HG03575 (cell line): Measurements from ENCODE around the gene PLXND1.
"Not testable (repeated sequence)": the region's sequence is repeated elsewhere in the genome, so short reads cannot be mapped to it uniquely, and the experiment has no call there.

ENCODE experiments used
- ATAC-seq: cut with Tn5 transposase; IDR thresholded peaks from one replicate; pipeline ENCODE4 v1.9.1; 2021; ENCODE audit not compliant: unreplicated experiment, insufficient number of reproducible peaks, low FRiP score; ENCODE audit errors: extremely low read depth

The PLXND1 gene

GRCh38 chr3:129606636-129607390 lies at the start of gene PLXND1:
Gene PLXND1 (minus strand): TSS chr3:129606676. CDS start chr3:129606639, 37 bp downstream.
- ATAC-seq: no peak

- no peak for ATAC-seq
Observed at GRCh38 chr3:129655291-129655700, 48.8 kb upstream of the PLXND1 start.

- ATAC-seq: no peak
Observed at GRCh38 chr3:129654131-129654530, 47.7 kb upstream of the PLXND1 start.

GRCh38 chr3:129653019-129653418 lies 46.5 kb upstream of the PLXND1 start:
- ATAC-seq: no peak

- no peak for ATAC-seq
Observed at GRCh38 chr3:129651435-129652202, 45.1 kb upstream of the PLXND1 start.

GRCh38 chr3:129650256-129650872 lies 43.9 kb upstream of the PLXND1 start:
- no peak for ATAC-seq

- ATAC-seq: no peak
Observed at GRCh38 chr3:129648391-129648790, 41.9 kb upstream of the PLXND1 start.

GRCh38 chr3:129645286-129645685 lies 38.8 kb upstream of the PLXND1 start:
- ATAC-seq: no peak

- ATAC-seq: no peak
Observed at GRCh38 chr3:129644836-129645235, 38.4 kb upstream of the PLXND1 start.

- not testable (repeated sequence) for ATAC-seq
Observed at GRCh38 chr3:129641567-129642260, 35.2 kb upstream of the PLXND1 start.

GRCh38 chr3:129640985-129641384 lies 34.5 kb upstream of the PLXND1 start:
- ATAC-seq: not testable (repeated sequence)

GRCh38 chr3:129638481-129638880 lies 32.0 kb upstream of the PLXND1 start:
- ATAC-seq: no peak

GRCh38 chr3:129636082-129636481 lies 29.6 kb upstream of the PLXND1 start:
- no peak for ATAC-seq

- no peak for ATAC-seq
Observed at GRCh38 chr3:129635656-129636055, 29.2 kb upstream of the PLXND1 start.

GRCh38 chr3:129633751-129634481 lies 27.4 kb upstream of the PLXND1 start:
- no peak for ATAC-seq

GRCh38 chr3:129632977-129633376 lies 26.5 kb upstream of the PLXND1 start:
- ATAC-seq: no peak

GRCh38 chr3:129632556-129632955 lies 26.1 kb upstream of the PLXND1 start:
- ATAC-seq: no peak

GRCh38 chr3:129632056-129632455 lies 25.6 kb upstream of the PLXND1 start:
- no peak for ATAC-seq

- ATAC-seq: no peak
Observed at GRCh38 chr3:129629011-129629410, 22.5 kb upstream of the PLXND1 start.
